Adipose tissue (tissue), 3 donors: ENCODE data around the gene CCL25. TPM values are rescaled to one million over a fixed set of nuclear protein-coding genes. Genes with fewer than 3 reads are reported as not detected.

ENCODE experiments used
- H3K27ac ChIP-seq: one replicate; pipeline ENCODE4 v1.5.1; 2013; ENCODE audit warnings: low read depth, low read length
- whole genome bisulfite sequencing, 3 donors: extraction: QIAGEN DNeasy Blood & Tissue Kit; methylation state at CpG; one replicate each; pipeline ENCODE4 v1.1.7; 2013; 5-methylcytosine and 5-hydroxymethylcytosine counted together
- polyA plus RNA-seq, 3 donors: library from polyadenylated mRNA; stranded (reverse); fragments of 200-250 nt; gene quantifications; one replicate each; pipeline ENCODE4 v1.2.3, GENCODE V29; 2013
- donor health status: healthy with polysubstance abuse.
- donor health status: Bipolar disorder and iron deficiency.
- donor health status: healthy.

Gene CCL25
- polyA plus RNA-seq, 3 donors = 0.07 TPM; not detected in 2

GRCh38 chr19:8041531-8041931, 11.0 kb upstream of the CCL25 start:
- no peak overlapping the region for H3K27ac ChIP-seq
- 43 to 78% (median 49%) methylated on average over 7 of the region's 7 CpGs for WGBS, 3 donors

GRCh38 chr19:8042900-8043299, 9.7 kb upstream of the CCL25 start:
- H3K27ac ChIP-seq = no peak overlapping the region
- 87 to 98% (median 90%) methylated on average over 9 of the region's 9 CpGs for WGBS, 3 donors

- 81 to 85% (median 82%) methylated on average over 10 of the region's 10 CpGs for WGBS, 3 donors
Observed at GRCh38 chr19:8044018-8044417, 8.5 kb upstream of the CCL25 start.

GRCh38 chr19:8045872-8046568, 6.5 kb upstream of the CCL25 start:
- H3K27ac ChIP-seq = no peak overlapping the region
- WGBS, 3 donors = 69 to 77% (median 70%) methylated on average over 10 of the region's 10 CpGs

More at GRCh38 chr19:8044018-8044417, 8.5 kb upstream of the CCL25 start:
- H3K27ac ChIP-seq = no peak overlapping the region

GRCh38 chr19:8046569-8047165, 5.9 kb upstream of the CCL25 start:
- WGBS, 3 donors = 37 to 78% (median 56%) methylated on average over 2 to 3 of the region's 3 CpGs

GRCh38 chr19:8050274-8051096, 2.1 kb upstream of the CCL25 start:
- 5 to 12% (median 7%) methylated on average over 38 to 49 of the region's 49 CpGs for WGBS, 3 donors
- H3K27ac ChIP-seq = no peak overlapping the region

More at GRCh38 chr19:8046569-8047165, 5.9 kb upstream of the CCL25 start:
- H3K27ac ChIP-seq = no peak overlapping the region

- no peak overlapping the region for H3K27ac ChIP-seq
- WGBS, 3 donors = 15 to 69% (median 63%) methylated on average over 9 of the region's 9 CpGs
Observed at GRCh38 chr19:8054169-8054568, 1.6 kb downstream of the CCL25 start.

- H3K27ac ChIP-seq = no peak overlapping the region
- 89 to 96% (median 93%) methylated on average over 4 of the region's 4 CpGs for WGBS, 3 donors
Observed at GRCh38 chr19:8056533-8056932, 4.0 kb downstream of the CCL25 start.

GRCh38 chr19:8057545-8058270, 5.1 kb downstream of the CCL25 start:
- 74 to 79% (median 76%) methylated on average over 7 of the region's 7 CpGs for WGBS, 3 donors
- no peak overlapping the region for H3K27ac ChIP-seq

GRCh38 chr19:8064911-8065874, 12.6 kb downstream of the CCL25 start:
- H3K27ac ChIP-seq = no peak overlapping the region
- 71 to 90% (median 73%) methylated on average over 23 to 24 of the region's 24 CpGs for WGBS, 3 donors

- no peak overlapping the region for H3K27ac ChIP-seq
- WGBS, 3 donors = 93 to 94% (median 93%) methylated on average over 20 of the region's 20 CpGs
Observed at GRCh38 chr19:8065875-8066261, 13.3 kb downstream of the CCL25 start.

GRCh38 chr19:8069096-8069973, 16.8 kb downstream of the CCL25 start:
- no peak overlapping the region for H3K27ac ChIP-seq
- WGBS, 3 donors = 81 to 86% (median 82%) methylated on average over 13 of the region's 13 CpGs

- 87 to 92% (median 88%) methylated on average over 15 of the region's 15 CpGs for WGBS, 3 donors
Observed at GRCh38 chr19:8071912-8072311, 19.4 kb downstream of the CCL25 start.

GRCh38 chr19:8074501-8074900, 21.9 kb downstream of the CCL25 start:
- H3K27ac ChIP-seq = no peak overlapping the region
- 81 to 100% (median 93%) methylated on average over 1 of the region's 1 CpG for WGBS, 3 donors

More at GRCh38 chr19:8071912-8072311, 19.4 kb downstream of the CCL25 start:
- no peak overlapping the region for H3K27ac ChIP-seq

GRCh38 chr19:8075158-8076074, 22.9 kb downstream of the CCL25 start:
- no peak overlapping the region for H3K27ac ChIP-seq
- 77 to 84% (median 82%) methylated on average over 13 of the region's 13 CpGs for WGBS, 3 donors

- 87 to 94% (median 92%) methylated on average over 6 of the region's 6 CpGs for WGBS, 3 donors
- H3K27ac ChIP-seq = no peak overlapping the region
Observed at GRCh38 chr19:8079988-8080387, 27.4 kb downstream of the CCL25 start.
